CD4-positive, alpha-beta T cell treated with Interleukin-10 for 1 hour (primary cell): ENCODE measurements around the gene RORB.

Experiments
- DNase-seq: peaks from one replicate; pipeline ENCODE4 v3.0.0-alpha.2; 2020

Gene RORB

DNA sequence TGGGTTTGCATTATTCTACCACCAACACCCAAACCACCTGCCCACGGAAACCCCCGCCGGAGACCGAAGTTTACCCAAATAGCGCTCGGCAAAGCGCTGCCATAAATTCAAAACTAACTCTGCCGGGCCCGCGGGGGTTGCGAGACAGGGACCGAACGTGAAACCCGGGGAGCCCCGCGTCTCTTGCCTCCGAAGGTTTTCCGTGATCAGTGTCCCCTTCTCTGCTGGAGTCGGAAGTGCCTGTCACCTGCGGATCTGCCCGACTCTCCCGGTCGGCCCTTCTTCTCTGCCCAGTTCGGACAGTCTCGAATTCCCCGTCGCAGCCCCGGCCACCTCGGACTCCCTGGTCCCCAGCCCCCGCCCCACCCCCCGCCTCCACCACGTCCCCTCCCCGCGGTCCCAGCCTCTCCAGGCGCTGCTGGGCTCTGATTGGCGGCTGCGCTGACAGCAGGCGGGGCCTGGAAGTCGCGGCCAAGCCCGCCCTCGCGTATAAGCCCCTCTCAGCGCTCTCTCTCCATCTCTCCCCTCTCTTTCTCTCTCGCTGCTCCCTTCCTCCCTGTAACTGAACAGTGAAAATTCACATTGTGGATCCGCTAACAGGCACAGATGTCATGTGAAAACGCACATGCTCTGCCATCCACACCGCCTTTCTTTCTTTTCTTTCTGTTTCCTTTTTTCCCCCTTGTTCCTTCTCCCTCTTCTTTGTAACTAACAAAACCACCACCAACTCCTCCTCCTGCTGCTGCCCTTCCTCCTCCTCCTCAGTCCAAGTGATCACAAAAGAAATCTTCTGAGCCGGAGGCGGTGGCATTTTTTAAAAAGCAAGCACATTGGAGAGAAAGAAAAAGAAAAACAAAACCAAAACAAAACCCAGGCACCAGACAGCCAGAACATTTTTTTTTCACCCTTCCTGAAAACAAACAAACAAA lies at the start of gene RORB:
TSS of gene RORB (plus strand) at position 517 of the 929 bp plus-strand sequence. CDS start 642 bp downstream, outside the sequence.
- DNase-seq: peak; percentile 35

GRCh38 chr9:74447451-74448193 lies 49.5 kb upstream of the RORB start:
- no peak for DNase-seq

DNA sequence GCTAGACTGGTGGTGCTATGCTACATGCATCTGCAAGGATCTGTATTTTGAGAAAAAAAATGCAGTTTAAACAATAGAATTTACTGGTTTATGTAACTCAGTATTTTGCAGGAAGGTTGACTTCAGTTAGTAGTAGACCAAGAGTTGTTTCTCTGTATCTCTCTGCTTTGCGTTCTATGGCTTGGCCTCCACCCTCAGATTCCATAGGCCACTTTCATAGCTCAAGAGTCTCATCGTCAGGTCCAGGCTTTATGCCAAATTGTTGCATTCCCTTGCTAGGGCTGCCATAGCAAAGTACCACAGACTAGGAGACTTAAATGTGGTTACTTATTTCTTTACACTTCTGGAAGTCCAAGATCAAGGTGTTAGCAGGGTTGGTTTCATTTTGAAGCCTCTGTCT lies 48.1 kb upstream of the RORB start:
- DNase-seq: no peak

- DNase-seq: no peak
Measured at GRCh38 chr9:74458832-74459231, 38.3 kb upstream of the RORB start.

DNA sequence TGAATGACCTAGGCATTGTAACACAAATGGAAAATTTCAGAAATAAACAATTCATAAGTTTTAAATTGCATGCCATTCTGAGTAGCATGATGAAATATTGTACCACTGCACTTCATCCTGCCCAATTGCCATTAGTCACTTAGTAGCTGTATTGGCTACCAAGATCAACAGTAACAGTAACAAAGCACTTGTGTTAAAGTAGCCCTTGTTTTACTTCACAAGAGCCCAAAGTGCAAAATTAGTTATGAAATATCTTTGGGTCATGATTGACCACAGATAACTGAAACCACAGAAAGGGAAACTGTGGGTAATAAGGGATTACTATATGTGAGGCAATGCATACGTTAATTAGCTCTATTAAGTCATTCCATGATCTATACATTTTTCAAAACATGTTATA lies 33.3 kb upstream of the RORB start:
- no peak for DNase-seq

DNA sequence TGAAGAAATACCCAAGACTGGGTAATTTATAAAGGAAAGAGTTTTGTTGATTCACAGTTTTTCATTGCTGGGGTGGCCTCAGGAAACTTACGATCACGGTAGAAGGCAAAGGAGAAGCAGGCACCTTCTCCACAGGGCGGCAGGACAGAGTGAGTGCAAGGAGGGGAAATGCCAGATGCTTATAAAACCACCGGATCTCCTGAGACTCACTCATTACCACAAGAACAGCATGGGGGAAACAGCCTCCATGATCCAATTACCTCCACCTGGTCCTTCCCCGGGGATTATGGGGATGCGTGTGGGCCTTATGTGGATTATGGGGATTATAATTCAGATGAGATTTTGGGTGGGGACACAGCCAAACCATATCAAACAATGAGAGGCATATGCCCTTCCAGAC lies 18.5 kb upstream of the RORB start:
- DNase-seq: no peak

DNA sequence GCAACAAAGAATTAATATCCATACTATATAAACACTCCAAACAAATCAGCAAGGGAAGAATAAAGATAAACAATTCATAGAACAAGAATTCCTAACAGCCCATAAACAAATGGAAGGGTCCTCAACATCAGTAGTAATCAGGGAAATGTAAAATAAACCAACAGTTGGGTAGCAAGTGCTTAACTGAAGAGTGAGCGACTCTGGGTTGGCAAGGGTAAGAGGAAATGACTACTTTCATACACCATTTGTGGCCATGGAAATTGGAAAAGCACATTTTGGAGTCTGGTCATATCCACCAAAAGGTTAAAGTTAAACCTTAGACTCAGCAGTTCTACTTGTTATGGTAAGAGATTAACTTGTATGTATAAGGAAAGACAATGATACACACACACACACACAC lies 17.4 kb upstream of the RORB start:
- DNase-seq: no peak

- no peak for DNase-seq
Measured at GRCh38 chr9:74487395-74487794, 9.7 kb upstream of the RORB start.

DNA sequence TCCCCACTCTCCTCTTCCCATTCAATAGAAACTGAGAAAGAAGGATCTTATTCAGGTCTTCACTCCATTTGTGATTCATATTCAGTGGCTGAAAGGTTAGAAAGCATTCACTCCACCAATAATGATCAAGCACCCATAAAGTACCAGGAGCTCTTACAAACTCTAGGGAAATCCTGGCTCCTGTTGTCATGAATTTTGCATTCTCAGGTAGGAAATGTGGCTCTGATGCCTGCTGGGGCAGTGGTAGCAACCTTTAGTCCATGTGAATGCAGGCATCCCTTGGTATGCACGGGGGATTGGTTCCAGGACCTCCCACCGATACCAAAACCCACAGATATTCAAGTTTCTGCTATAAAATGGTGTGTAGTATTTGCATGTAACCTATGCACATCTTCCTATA lies 3.6 kb upstream of the RORB start:
- DNase-seq: no peak

DNA sequence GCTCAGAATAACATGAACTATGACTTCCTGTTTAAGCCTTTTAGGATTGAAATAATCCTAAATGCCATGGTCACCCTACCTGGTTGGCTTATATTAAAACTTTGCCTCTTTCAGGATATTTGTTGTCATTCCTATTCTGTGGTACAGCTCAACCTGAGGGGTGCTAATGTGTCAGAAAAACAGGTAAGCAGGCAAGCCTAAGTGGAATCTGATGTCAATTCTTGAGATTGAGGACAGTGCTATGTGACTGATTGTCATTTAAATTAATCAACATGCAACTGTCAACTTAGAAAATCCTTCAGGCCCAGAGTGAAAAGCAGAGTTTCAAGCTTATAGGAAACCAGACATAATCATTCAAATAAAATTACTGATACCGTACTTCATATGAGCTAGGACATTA lies 2.6 kb upstream of the RORB start:
- no peak for DNase-seq

- no peak for DNase-seq
Measured at GRCh38 chr9:74496406-74496805, 729 bp upstream of the RORB start.

- no peak for DNase-seq
Measured at GRCh38 chr9:74497748-74498620, 849 bp downstream of the RORB start.

DNA sequence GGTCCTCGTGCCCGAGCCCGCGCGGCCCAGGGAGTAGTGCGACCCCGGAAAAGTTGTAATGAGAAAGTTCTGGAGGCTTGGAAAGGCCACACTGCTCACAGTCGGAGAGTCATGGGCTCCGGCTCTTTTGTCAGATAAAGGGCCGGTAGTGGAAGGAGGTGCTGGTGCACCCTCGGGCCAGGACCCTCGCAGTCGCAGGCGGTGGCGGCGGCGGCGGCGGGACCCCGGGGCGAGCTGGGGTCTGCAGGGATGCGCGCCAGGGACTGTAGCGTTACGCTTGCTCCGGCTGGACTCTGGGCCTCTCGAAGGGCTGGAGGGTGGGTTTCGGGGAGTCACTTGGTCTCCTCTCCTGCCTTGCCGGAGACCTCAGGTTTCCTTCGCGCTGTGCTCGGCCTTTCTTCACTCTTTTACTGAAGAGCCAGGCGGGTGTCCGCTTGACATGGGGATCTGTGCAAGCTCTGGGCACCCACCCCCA lies 1.5 kb downstream of the RORB start:
- no peak for DNase-seq

DNA sequence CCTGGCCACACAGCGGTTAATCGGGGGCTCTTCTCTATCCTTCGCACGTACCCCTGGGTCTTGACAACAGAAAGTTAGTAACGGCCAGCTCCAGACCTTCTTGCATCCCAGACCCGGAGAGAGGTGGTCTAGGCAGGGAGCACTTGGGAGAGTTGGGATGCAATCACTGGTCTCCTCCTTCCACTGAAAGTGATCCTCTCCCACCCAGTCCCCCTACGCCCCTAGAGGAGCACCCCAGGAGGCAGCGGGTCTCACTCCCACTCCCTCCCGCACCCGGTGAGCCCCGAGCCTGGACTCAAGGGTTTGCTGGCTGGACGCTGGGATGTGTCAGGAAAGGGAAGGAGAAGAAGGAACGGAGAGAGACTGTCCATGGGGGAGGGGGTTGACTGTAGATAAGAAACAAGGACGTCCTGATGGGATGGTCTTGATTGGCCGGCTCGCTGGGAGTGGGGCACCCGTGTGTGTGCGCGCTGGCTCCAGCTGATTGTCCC lies 2.0 kb downstream of the RORB start:
- no peak for DNase-seq

DNA sequence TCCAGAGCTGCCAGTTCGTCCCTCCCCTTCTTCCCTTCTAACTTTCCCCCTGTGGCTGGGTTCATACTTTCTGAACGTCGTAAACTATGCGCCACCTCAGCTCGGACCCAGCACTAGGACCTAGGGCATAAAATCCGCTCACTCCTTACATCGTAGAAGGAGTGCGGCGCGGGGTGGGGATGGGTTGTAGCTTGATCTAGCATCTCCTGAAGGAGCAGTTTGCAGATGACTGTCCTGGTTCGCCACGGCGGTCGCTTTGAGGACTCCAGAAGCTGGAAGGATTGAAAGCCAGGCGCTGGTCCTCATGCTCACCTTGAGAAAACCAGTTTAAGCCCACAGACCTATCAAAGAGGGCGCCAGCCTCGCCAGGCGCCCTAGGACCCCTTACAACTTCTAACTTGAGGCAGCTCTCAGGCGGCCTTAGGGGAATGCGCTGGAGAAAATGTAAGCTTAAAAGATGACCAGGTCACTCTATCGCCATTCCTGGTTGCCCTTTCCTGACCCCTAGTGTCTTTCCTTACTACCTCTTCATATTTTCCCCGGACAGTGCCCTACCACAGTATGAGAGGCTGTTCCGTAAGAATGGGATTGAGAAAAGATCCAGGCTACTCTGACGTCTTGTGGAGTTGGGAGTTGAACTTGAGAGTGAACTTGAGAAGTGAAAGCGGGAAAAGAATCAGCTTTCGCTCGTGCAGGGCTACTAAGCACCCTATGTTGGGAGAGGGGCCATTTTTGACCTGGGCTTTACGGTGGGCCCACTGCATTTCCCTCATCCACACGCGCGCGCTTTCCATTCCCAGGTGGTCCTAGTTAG lies 2.8 kb downstream of the RORB start:
- no peak for DNase-seq

GRCh38 chr9:74500584-74500924 lies 3.4 kb downstream of the RORB start:
- DNase-seq: no peak

GRCh38 chr9:74501570-74501969 lies 4.4 kb downstream of the RORB start:
- no peak for DNase-seq

GRCh38 chr9:74503219-74503618 lies 6.1 kb downstream of the RORB start:
- DNase-seq: no peak

GRCh38 chr9:74503666-74504065 lies 6.5 kb downstream of the RORB start:
- no peak for DNase-seq

GRCh38 chr9:74511333-74511732 lies 14.2 kb downstream of the RORB start:
- DNase-seq: no peak

DNA sequence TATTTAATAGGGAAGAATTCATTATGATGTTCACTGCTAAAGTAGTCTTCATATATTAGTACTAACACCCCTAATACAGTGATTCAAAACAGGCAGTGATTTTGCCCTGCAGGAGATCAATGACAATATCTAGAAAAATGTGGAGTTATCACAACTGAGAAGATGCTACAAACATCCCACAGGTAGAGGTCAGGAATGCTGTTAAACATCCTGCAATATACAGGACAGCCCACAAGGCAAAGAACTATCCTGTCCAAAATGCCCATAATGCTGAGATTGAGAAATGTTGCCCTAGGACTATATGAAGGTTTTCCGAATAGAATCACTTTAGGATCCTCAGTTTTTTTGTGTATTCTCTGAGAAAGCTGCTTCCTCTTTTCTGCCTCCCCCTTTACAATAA lies 15.3 kb downstream of the RORB start:
- no peak for DNase-seq

GRCh38 chr9:74513221-74513620 lies 16.1 kb downstream of the RORB start:
- DNase-seq: no peak
